D341Med (cell line): Measurements from ENCODE around the gene MROH2B.
"Not testable (repeated sequence)": the region's sequence is repeated elsewhere in the genome, so short reads cannot be mapped to it uniquely, and the experiment has no call there.

Experiments used
- DNase-seq: peaks from one replicate; pipeline ENCODE4 v3.0.0; 2012; ENCODE audit warnings: low spot score

MROH2B gene

GRCh38 chr5:41022600-41022999, 48.5 kb downstream of the MROH2B start:
- DNase-seq: not testable (repeated sequence)

- DNase-seq: no peak
These were observed 58.8 kb downstream of the MROH2B start for GRCh38 chr5:41012318-41012717.

GRCh38 chr5:41010572-41010971, 60.6 kb downstream of the MROH2B start:
- DNase-seq: no peak

GRCh38 chr5:41009232-41009631, 61.9 kb downstream of the MROH2B start:
- DNase-seq: no peak

- DNase-seq: no peak
These were observed 66.2 kb downstream of the MROH2B start for GRCh38 chr5:41004931-41005330.

- no peak for DNase-seq
These were observed 67.3 kb downstream of the MROH2B start for GRCh38 chr5:41003670-41004376.

GRCh38 chr5:40999966-41000365, 71.2 kb downstream of the MROH2B start:
- DNase-seq: no peak

- DNase-seq: no peak
These were observed 72.0 kb downstream of the MROH2B start for GRCh38 chr5:40999142-40999541.

- no peak for DNase-seq
These were observed 75.1 kb downstream of the MROH2B start for GRCh38 chr5:40995801-40996586.

GRCh38 chr5:40991981-40992559, 79.1 kb downstream of the MROH2B start:
- DNase-seq: no peak

GRCh38 chr5:40991168-40991980, 79.8 kb downstream of the MROH2B start:
- DNase-seq: no peak

- DNase-seq: no peak
These were observed 82.2 kb downstream of the MROH2B start for GRCh38 chr5:40988746-40989510.

- DNase-seq: no peak
These were observed 83.8 kb downstream of the MROH2B start for GRCh38 chr5:40987349-40987748.

GRCh38 chr5:40986666-40987065, 84.5 kb downstream of the MROH2B start:
- no peak for DNase-seq

- DNase-seq: no peak
These were observed 85.6 kb downstream of the MROH2B start for GRCh38 chr5:40985501-40985900.

GRCh38 chr5:40984884-40985283, 86.3 kb downstream of the MROH2B start:
- DNase-seq: no peak

GRCh38 chr5:40983781-40984180, 87.4 kb downstream of the MROH2B start:
- DNase-seq: no peak

- DNase-seq: no peak
These were observed 89.7 kb downstream of the MROH2B start for GRCh38 chr5:40981420-40981819.

- peak; percentile 64 for DNase-seq
These were observed 94.3 kb downstream of the MROH2B start for GRCh38 chr5:40976836-40977235.

- DNase-seq: no peak
These were observed 95.1 kb downstream of the MROH2B start for GRCh38 chr5:40976041-40976440.

- no peak for DNase-seq
These were observed 97.7 kb downstream of the MROH2B start for GRCh38 chr5:40973364-40974004.
